Measurements from ENCODE around the gene POLRMT. TPM values are rescaled to one million over a fixed set of nuclear protein-coding genes. Genes with fewer than 3 reads are reported as not detected.
A peak's percentile ranks its signal among the peaks of the same experiment; 100 is the strongest.

The POLRMT gene
- polyA plus RNA-seq, 1 donor (not counting 4 experiments of a cell fraction or from before 2014, with no cell fraction given), result 33.3 TPM

DNA sequence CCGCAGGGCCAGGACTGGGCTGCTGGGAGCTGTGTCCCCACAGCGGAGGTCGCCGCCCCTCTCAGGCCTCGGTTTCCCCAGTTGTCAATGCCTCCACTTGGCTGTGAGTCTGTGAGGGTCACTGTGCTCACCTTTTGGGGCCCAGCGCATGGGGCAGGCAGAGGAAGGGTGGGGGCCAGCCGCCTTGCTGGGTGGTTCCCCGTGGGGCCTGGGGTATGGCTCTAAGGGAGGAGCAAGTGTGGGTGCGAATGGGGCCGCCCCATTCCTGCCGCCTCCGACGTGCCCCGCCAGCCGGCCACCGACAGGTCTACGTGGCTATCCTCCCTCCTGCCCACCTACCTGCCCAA lies 5.5 kb upstream of the POLRMT start:
- dilution Hi-C loops (cut with MboI; ENCODE audit: extremely low pct_ligation_motif_present, low sequenced_read_pairs), result no loop called here
- H3K27ac ChIP-seq (ENCODE audit: control insufficient read depth, insufficient read depth, low read length), result no peak overlapping the region

DNA sequence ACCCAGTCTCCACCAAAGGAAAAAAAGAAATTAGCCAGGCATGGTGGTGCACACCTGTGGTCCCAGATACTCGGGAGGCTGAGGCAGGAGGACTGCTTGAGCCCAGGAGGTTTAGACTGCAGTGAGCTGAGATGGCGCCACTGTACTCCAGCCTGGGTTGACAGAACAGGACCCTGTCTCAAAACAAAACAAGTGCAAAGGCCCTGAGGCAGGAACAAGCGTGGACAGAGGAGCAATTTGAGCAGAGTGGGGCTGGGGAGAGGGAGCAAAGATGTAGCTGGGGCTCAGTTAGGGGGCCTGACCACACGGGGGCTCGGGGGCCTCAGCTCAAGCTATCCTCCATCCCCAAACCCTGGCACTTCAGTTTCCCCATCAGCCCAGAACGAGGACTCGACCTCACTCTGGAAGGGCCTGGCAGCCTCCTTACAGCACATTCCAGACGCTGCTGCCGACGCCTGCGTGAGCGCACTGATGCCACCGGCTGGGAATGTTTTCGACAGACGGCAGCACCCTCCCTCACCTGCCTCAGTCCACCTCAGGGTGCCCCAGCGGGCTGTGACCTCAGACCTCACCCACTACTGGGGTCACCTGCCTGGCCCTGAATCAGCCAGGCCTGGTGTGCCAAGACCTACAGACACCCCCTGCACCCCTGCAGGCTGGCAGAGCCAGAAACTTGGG lies 1.8 kb upstream of the POLRMT start:
- H3K9ac ChIP-seq (ENCODE audit: control insufficient read depth, extremely low read depth, insufficient read depth, low read length), result no peak overlapping the region

More for the DNA sequence above, 5.5 kb upstream of the POLRMT start:
- Histone ChIP-seq H4K20me1 (ENCODE audit: control insufficient read depth, extremely low read depth, insufficient read depth, low read length) (no peaks in the 10 kb centered on the region), H3K9ac (ENCODE audit: control insufficient read depth, extremely low read depth, insufficient read depth, low read length) (peak overlapping the region; percentile 41), H3K4me1 (ENCODE audit: control insufficient read depth, extremely low read depth, insufficient read depth, low read length) (peaks cover 10% of the 10 kb centered on the region), H3K79me2 (ENCODE audit: control insufficient read depth, insufficient read depth, low read length) (no peaks in the 10 kb centered on the region), H3K4me2 (ENCODE audit: control insufficient read depth, extremely low read depth, insufficient read depth, low read depth, low read length) (peak overlapping the region; percentile 78), H3K27me3 (ENCODE audit: control insufficient read depth, extremely low read depth, insufficient read depth, low read length) (no peaks in the 10 kb centered on the region), H3K9me1 (ENCODE audit: control insufficient read depth, extremely low read depth, insufficient read depth, low read length) (no peaks in the 10 kb centered on the region), H3K9me3 (ENCODE audit: control insufficient read depth, low read depth, low read length) (no peaks in the 10 kb centered on the region), H2AFZ (ENCODE audit: control insufficient read depth, low read length) (no peak overlapping the region), H3K4me3 (ENCODE audit: control insufficient read depth in 2 of 3, extremely low read depth in 1 of 3, insufficient read depth in 2 of 3, low read depth in 1 of 3, low read length in 3 of 3) (no peak overlapping the region), H3K36me3 (ENCODE audit: control insufficient read depth in 2 of 2, extremely low read depth in 1 of 2, insufficient read depth in 2 of 2, low read length in 2 of 2) (no peaks in the 10 kb centered on the region)
- TF ChIP-seq, protein P1, sequence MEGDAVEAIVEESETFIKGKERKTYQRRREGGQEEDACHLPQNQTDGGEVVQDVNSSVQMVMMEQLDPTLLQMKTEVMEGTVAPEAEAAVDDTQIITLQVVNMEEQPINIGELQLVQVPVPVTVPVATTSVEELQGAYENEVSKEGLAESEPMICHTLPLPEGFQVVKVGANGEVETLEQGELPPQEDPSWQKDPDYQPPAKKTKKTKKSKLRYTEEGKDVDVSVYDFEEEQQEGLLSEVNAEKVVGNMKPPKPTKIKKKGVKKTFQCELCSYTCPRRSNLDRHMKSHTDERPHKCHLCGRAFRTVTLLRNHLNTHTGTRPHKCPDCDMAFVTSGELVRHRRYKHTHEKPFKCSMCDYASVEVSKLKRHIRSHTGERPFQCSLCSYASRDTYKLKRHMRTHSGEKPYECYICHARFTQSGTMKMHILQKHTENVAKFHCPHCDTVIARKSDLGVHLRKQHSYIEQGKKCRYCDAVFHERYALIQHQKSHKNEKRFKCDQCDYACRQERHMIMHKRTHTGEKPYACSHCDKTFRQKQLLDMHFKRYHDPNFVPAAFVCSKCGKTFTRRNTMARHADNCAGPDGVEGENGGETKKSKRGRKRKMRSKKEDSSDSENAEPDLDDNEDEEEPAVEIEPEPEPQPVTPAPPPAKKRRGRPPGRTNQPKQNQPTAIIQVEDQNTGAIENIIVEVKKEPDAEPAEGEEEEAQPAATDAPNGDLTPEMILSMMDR (optimal IDR thresholded peaks at IDR 0.05 in 1 of 3, IDR thresholded peaks at IDR 0.05 in 1 of 3, conservative IDR thresholded peaks at IDR 0.05 in 1 of 3; ENCODE audit: extremely low read depth in 1 of 3, insufficient read depth in 2 of 3, low read length in 3 of 3), result no peak
- no peak for TF ChIP-seq EZH2 (IDR thresholded peaks at IDR 0.05; ENCODE audit: low read length)
- FAIRE-seq (no peak), DNase-seq (ENCODE audit: low read depth, low spot score) (no peak)

More for the DNA sequence above, 1.8 kb upstream of the POLRMT start:
- TF ChIP-seq EZH2 (IDR thresholded peaks at IDR 0.05; ENCODE audit: low read length), result no peak
- TF ChIP-seq, protein P1 (optimal IDR thresholded peaks at IDR 0.05 in 1 of 3, IDR thresholded peaks at IDR 0.05 in 1 of 3, conservative IDR thresholded peaks at IDR 0.05 in 1 of 3; ENCODE audit: extremely low read depth in 1 of 3, insufficient read depth in 2 of 3, low read length in 3 of 3), result no peak
- peaks cover 13% of the 10 kb centered on the region for H3K79me2 ChIP-seq (ENCODE audit: control insufficient read depth, insufficient read depth, low read length)
- DNase-seq (ENCODE audit: low read depth, low spot score) (no peak), FAIRE-seq (no peak)
- no peak overlapping the region for H3K4me2 ChIP-seq (ENCODE audit: control insufficient read depth, extremely low read depth, insufficient read depth, low read depth, low read length)
- no peak overlapping the region for H2AFZ ChIP-seq (ENCODE audit: control insufficient read depth, low read length)
- H3K9me3 ChIP-seq (ENCODE audit: control insufficient read depth, low read depth, low read length), result no peaks in the 10 kb centered on the region
- H3K36me3 ChIP-seq (ENCODE audit: control insufficient read depth in 2 of 2, extremely low read depth in 1 of 2, insufficient read depth in 2 of 2, low read length in 2 of 2), result peaks cover 2 to 4% of the 10 kb centered on the region in 2 experiments
- H3K9me1 ChIP-seq (ENCODE audit: control insufficient read depth, extremely low read depth, insufficient read depth, low read length), result no peaks in the 10 kb centered on the region
- H3K4me3 ChIP-seq (ENCODE audit: control insufficient read depth in 2 of 3, extremely low read depth in 1 of 3, insufficient read depth in 2 of 3, low read depth in 1 of 3, low read length in 3 of 3), result no peak overlapping the region
- H3K4me1 ChIP-seq (ENCODE audit: control insufficient read depth, extremely low read depth, insufficient read depth, low read length), result peaks cover 11% of the 10 kb centered on the region
- dilution Hi-C loops (cut with MboI; ENCODE audit: extremely low pct_ligation_motif_present, low sequenced_read_pairs), result no loop called here
- no peaks in the 10 kb centered on the region for H3K27me3 ChIP-seq (ENCODE audit: control insufficient read depth, extremely low read depth, insufficient read depth, low read length)
- H4K20me1 ChIP-seq (ENCODE audit: control insufficient read depth, extremely low read depth, insufficient read depth, low read length), result no peaks in the 10 kb centered on the region
- H3K27ac ChIP-seq (ENCODE audit: control insufficient read depth, insufficient read depth, low read length), result no peak overlapping the region
